A673 (cell line): ENCODE data around the gene TAF4.
"Not testable (repeated sequence)": the region's sequence is repeated elsewhere in the genome, so short reads cannot be mapped to it uniquely, and the experiment has no call there.

Experiments
- CTCF ChIP-seq: fragments of 300-800, 200-600 bp; sonication (generic); conservative IDR thresholded peaks from 2 replicates; pipeline ENCODE4 v1.5.1; 2017; ENCODE audit warnings: low read depth, mild to moderate bottlenecking, antibody characterized with exemption, low read length, moderate library complexity, mixed read lengths
- EZH2 ChIP-seq: fragments of 200-600 bp; sonication (generic); IDR thresholded peaks from 2 replicates; pipeline ENCODE4 v1.6.1; 2017; ENCODE audit warnings: borderline replicate concordance, low read depth, mild to moderate bottlenecking, mixed read lengths, antibody characterized with exemption, low read length; ENCODE audit not compliant: poor library complexity, severe bottlenecking

GRCh38 chr20:61948056-61948455 is 117.6 kb downstream of the TAF4 start:
- not testable (repeated sequence) for TF ChIP-seq CTCF, EZH2
